Measurements from ENCODE around the gene BICD2.
A peak's percentile ranks its signal among the peaks of the same experiment; 100 is the strongest.
"Not testable (repeated sequence)": the region's sequence is repeated elsewhere in the genome, so short reads cannot be mapped to it uniquely, and the experiment has no call there.

The BICD2 gene

GRCh38 chr9:92769990-92770359, 5.3 kb upstream of the BICD2 start:
- no peak for DNase-seq

- DNase-seq: no peak
Measured at GRCh38 chr9:92769286-92769685, 4.7 kb upstream of the BICD2 start.

DNA sequence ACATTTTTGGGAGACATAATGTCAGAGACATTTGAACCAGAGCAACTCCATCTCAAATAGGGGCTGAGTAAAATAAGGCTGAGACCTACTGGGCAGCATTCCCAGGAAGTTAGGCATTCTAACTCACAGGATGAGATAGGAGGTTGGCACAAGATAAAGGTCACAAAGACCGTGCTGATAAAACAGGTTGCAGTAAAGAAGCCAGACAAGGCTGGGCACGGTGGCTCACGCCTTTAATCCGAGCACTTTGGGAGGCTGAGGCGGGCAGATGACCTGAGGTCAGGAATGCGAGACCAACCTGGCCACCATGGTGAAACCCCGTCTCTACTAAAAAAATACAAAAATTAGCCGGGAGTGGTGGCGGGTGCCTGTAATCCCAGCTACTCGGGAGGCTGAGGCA, 4.2 kb upstream of the BICD2 start:
- DNase-seq: not testable (repeated sequence)

- no peak for DNase-seq
Measured at GRCh38 chr9:92767066-92768054, 2.7 kb upstream of the BICD2 start.

GRCh38 chr9:92764988-92765936, 629 bp upstream of the BICD2 start:
- peak; percentile 97 for DNase-seq

GRCh38 chr9:92763721-92764380, 782 bp downstream of the BICD2 start:
- DNase-seq: peak; percentile 56

DNA sequence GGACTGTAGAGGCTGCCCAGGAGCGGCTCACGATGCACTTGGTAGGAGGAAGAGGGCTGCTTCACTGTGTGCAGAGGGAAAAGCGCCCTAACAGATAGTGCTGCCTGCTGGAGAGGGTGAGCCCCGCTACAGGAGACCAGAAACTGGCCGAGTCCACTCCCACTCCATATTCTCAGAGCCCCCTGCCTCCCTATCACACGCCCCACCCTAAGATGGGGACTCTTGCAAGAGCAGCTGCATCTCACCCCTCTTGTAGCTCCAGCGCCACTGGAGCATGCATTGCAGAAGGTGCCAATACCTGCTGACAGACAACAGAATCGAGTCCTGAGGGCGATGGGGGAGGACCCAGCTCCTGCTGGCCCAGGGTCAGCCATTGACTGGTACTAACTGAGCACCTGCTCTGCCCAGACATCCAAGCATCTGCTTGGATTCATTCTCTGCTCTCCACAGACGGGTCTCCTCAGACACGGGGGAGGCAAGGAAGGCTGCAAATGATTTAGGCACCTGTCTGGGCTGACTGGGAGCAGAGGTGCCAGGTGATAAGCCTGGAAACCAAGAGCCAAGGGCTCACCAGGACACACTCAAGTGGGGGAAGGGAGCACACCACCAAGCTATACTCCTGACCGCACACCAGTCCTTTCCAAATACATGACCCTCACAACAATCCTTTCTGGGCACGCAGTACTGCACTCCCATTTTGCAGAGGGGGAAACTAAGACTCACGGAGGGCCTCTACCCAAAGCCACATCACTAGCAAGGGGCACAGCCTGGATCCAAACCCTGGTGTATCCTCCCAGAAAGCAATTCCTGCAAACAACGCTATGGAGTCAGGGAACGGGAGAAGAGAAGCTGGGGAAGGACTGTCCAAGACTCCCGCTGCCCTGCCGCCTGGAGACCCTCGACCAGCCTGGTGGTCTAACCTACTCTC, 1.6 kb downstream of the BICD2 start:
- no peak for DNase-seq

DNA sequence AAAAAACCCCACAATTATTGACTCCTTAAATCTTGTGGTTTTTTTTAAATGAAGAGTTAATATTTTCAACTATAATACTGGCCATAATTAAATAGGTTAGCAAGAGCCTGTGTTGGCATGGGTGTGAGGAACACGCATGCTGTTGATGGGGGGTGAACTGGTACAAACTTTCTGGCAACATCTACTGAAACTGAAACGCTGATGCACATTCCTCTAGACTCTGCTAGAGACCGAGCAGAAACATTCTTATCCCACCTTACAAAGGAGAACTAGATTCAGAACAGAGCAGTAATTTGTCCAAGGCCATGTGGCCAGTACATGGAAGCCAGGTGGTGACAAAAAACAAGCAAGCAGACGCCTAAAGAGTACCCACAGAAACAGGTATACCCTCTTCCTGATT, 2.4 kb downstream of the BICD2 start:
- DNase-seq: no peak

DNA sequence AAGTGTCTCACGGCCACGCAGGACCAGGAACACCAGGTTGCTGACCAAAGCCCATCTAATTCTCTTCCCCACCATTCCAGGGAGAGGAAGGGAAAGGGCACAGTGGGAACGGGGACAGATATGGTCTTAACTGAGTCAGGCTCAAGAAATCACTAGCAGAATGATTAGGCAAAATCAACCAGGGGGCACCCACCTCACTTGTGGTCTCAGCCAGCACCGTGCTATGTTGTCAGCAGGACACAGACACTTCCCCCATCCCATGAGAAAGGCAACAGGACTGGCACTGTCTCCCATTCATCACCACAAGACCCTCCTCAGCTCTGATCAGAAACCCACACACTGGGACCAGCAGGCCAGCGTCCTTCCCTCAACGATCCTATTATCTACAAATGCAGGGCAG, 2.9 kb downstream of the BICD2 start:
- no peak for DNase-seq

GRCh38 chr9:92760494-92760893, 4.1 kb downstream of the BICD2 start:
- DNase-seq: no peak

- DNase-seq: no peak
Measured at GRCh38 chr9:92760070-92760469, 4.6 kb downstream of the BICD2 start.

DNA sequence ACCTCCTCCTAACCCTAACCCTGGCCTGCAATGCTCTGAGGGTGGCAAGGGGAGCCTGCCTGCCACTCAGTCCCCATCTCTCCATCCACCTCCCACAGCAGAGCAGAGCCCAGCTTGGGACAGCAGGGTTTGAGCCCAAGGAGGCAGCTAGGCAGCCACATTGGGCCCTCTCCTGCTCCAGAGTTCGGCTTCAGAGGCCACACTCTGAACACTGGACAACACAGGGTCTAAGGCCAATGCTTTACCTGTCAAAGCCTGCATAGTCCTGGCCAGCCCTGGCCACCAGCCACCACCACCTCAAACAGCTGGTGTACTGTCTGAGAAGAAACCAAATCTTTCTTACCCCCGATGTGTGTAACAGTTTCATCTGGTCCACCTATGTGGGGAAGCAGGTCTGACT, 5.2 kb downstream of the BICD2 start:
- no peak for DNase-seq

DNA sequence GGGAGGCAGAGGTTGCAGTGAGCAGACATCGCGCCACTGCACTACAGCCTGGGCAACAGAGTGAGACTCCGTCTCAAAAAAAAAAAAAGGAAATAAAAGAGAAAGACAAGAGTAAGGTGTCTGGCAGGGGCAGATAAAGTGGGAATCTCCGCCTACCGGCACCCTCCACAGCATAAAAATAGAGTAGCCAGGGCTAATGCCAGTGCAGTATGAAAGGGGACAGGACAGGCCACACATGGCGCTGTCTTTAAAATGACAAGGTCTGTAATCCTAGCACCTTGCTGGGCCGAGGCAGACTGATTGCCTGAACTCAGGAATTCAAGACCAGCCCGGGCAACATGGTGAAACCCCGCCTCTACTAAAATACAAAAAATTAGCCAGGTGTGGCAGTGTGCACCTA, 7.8 kb downstream of the BICD2 start:
- no peak for DNase-seq

DNA sequence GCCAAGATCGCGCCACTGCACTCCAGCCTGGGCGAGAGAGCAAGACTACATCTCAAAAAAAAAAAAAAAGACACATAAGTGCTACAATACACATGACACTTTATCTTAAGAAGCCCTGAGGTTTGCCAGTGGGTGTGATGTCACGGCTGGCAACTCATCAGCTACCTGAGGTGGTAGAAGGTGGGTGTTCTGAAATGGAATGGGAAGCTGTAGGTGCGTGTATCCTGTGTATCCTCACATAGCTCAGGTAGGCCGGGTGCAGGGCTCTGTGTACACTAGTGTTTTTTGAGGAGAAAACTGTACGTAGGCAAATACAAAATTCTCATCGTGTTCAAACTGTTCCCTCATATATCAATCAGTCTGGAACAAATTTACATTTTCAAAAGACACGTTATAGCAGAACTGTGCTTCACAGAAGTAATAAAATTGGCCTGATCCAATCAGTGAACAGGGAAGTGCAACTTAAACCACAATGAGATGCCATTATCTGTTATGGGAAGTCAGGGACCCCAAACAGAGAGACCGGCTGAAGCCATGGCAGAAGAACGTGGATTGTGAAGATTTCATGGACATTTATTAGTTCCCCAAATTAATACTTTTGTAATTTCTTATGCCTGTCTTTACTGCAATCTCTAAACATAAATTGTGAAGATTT, 10.4 kb downstream of the BICD2 start:
- no peak for DNase-seq

DNA sequence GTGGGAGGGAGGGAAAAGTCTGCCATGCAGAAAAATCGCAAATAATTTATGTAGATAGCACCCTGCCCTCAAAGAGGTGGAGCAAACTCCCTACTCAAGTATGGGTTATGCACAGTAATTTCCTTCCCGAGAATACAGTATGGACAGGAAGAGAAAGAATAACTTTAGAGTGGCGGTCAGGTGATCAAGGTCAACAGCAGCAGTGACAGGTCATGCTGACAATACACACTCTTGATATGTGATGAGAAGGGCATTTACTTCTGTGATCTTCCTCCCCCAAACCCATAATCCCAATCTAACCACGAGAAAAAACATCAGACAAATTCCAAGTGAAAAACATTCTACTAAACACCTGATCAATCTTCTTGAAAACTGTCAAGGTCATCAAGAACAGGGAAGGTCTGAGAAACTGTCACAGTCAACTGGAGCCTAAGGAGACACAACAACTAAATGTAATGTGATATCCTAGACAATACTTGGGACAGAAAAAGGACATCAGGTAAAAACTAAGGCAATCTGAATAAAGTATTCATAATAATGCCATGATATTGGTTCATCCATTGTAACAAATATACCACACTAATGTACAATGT, 11.7 kb downstream of the BICD2 start:
- DNase-seq: no peak

GRCh38 chr9:92749934-92750315, 14.7 kb downstream of the BICD2 start:
- no peak for DNase-seq

GRCh38 chr9:92749071-92749933, 15.3 kb downstream of the BICD2 start:
- DNase-seq: no peak

- no peak for DNase-seq
Measured at GRCh38 chr9:92748233-92748497, 16.5 kb downstream of the BICD2 start.

GRCh38 chr9:92747459-92748232, 17.0 kb downstream of the BICD2 start:
- DNase-seq: no peak

All from stimulated activated CD8-positive, alpha-beta memory T cell treated with anti-CD3 and anti-CD28 coated beads, Interleukin-4, amount 100 ng/mL, for 48 hours (primary cell).